OCI-LY7 (cell line): ENCODE results near the gene MCUR1. TPM values are rescaled to one million over a fixed set of nuclear protein-coding genes. Genes with fewer than 3 reads are reported as not detected.

Source experiments
- BruUV-seq: library from RNA; stranded (reverse); fragments of 400-500 nt; replicated peaks from 2 replicates; lab custom pipeline; 2021; lab: Mats Ljungman, UMichigan
- CTCF ChIA-PET: fragments of 300-600 bp; sonication (Branson Sonifier 250); formaldehyde crosslinking; loops from one replicate; lab custom pipeline; 2022; ENCODE audit warnings: antibody characterized with exemption; ENCODE audit not compliant: unreplicated experiment; lab: Charles Lee
- POLR2A ChIA-PET: fragments of 300-600 bp; sonication (Branson Sonifier 250); formaldehyde crosslinking; loops from one replicate; lab custom pipeline; 2022; ENCODE audit warnings: antibody characterized with exemption; lab: Charles Lee
- DNase-seq: peaks from one replicate; pipeline ENCODE4 v3.0.0-alpha.2; 2015; ENCODE audit warnings: low spot score
- H2AFZ ChIP-seq: fragments of 200-600 bp; sonication (generic), shearing (Covaris generic); 2 replicates; pipeline ENCODE4 v1.6.1; 2014; ENCODE audit warnings: mild to moderate bottlenecking, antibody characterized with exemption, low read length, moderate library complexity
- H3K27ac ChIP-seq: fragments of 200-600 bp; sonication (generic); 2 replicates; pipeline ENCODE4 v1.5.1; 2014; ENCODE audit warnings: mixed run types, low read depth, mild to moderate bottlenecking, moderate library complexity, low read length, inconsistent platforms; ENCODE audit not compliant: poor library complexity, severe bottlenecking
- H3K36me3 ChIP-seq: fragments of 200-600 bp; sonication (generic); 2 replicates; pipeline ENCODE4 v1.6.1; 2014; ENCODE audit warnings: mild to moderate bottlenecking, antibody characterized with exemption, low read length, moderate library complexity, mixed read lengths; ENCODE audit not compliant: insufficient read depth
- H3K4me1 ChIP-seq: fragments of 200-600 bp; sonication (generic); 2 replicates; pipeline ENCODE4 v1.5.1; 2014; ENCODE audit warnings: mild to moderate bottlenecking, low read length; ENCODE audit not compliant: insufficient read depth, poor library complexity, severe bottlenecking
- H3K4me2 ChIP-seq: fragments of 200-600 bp; sonication (generic); 2 replicates; pipeline ENCODE4 v1.6.1; 2014; ENCODE audit warnings: mild to moderate bottlenecking, low read length
- H3K4me3 ChIP-seq: fragments of 200-600 bp; sonication (generic); 2 replicates; pipeline ENCODE4 v1.5.1; 2014; ENCODE audit warnings: mild to moderate bottlenecking, low read depth, low read length; ENCODE audit not compliant: poor library complexity, severe bottlenecking
- H3K79me2 ChIP-seq: fragments of 200-600 bp; sonication (generic); 2 replicates; pipeline ENCODE4 v1.6.1; 2016; ENCODE audit warnings: low read depth, mild to moderate bottlenecking, low read length, moderate library complexity, mixed read lengths; ENCODE audit not compliant: insufficient read depth
- H3K9me2 ChIP-seq: fragments of 200-600 bp; sonication (generic); 2 replicates; pipeline ENCODE4 v1.6.1; 2016; ENCODE audit warnings: mild to moderate bottlenecking, low read length, mixed read lengths; ENCODE audit not compliant: insufficient read depth
- H3K9me3 ChIP-seq: fragments of 200-600 bp; sonication (generic); 2 replicates; pipeline ENCODE4 v1.6.1; 2014; ENCODE audit warnings: mild to moderate bottlenecking, mixed run types, low read length, mixed read lengths
- H4K20me1 ChIP-seq: fragments of 200-600 bp; sonication (generic); 2 replicates; pipeline ENCODE4 v1.6.1; 2014; ENCODE audit warnings: mild to moderate bottlenecking, antibody characterized with exemption, low read length, moderate library complexity, mixed read lengths; ENCODE audit not compliant: insufficient read depth
- CTCF ChIP-seq: fragments of 200-600 bp; sonication (generic); conservative IDR thresholded peaks from 2 replicates; pipeline ENCODE4 v1.5.1; 2014; ENCODE audit warnings: mild to moderate bottlenecking, antibody characterized with exemption, low read length, moderate library complexity, mixed read lengths
- EZH2phosphoT487 ChIP-seq: fragments of 200-600 bp; sonication (generic); IDR thresholded peaks from 2 replicates; pipeline ENCODE4 v1.6.1; 2018; ENCODE audit warnings: low read depth, borderline replicate concordance, mild to moderate bottlenecking, mixed run types, antibody characterized with exemption, low read length, moderate library complexity, mixed read lengths
- intact Hi-C: fragments of 100-400 bp; cut with micrococcal nuclease; formaldehyde crosslinking; loops from one replicate; pipeline ENCODE4 v1.10.0; 2022; ENCODE audit not compliant: unreplicated experiment
- total RNA-seq, 2 experiments: library from RNA; depleted of rRNA in 1 of 2; stranded (reverse); fragments of >200 nt in 1 of 2; shearing (Covaris generic) in 1 of 2; gene quantifications; 2 replicates each; pipeline ENCODE4 v1.2.3, GENCODE V29; 2014 to 2022

The MCUR1 gene
- total RNA-seq, 2 experiments from 2014 or later = 17.3 to 31.1 TPM

DNA sequence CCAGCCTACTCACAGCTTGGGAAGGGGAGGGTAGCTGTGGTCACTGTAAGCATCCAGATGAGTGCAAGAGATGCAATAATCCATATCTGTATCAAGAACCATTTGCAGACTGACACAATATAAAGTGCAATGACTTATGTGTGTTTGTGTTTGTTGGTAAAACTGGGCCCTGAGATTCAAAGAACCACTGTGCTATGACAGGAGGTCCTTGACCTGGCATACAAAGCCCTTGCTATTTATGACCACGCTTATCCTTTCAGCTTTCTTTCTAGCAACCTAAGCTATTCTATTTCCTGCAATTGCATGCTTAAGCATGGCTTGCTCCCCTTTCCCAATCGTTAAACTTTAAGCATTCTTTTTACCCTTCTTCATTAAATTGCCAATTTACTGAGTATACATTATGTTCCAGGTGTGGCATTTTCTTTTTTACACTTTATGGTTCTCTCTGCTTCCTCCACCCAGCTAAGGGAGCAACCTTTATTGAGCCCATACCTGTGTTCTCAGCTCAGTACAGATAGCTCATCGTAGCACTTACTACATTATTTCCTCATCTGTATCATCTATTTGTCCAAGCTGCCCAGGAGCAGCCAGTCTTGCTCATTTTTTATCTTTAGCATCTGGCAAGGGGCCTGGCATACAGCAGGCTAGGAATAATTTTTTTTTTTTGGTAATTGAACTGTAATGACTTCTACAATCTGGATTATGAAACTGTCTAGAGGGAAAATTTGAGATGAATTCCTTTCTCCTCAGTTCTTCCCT is 3.5 kb downstream of the MCUR1 start:
- no peak overlapping the region for H3K4me2 ChIP-seq
- no peak for DNase-seq
- no TSS peak for BruUV-seq
- H3K9me3 ChIP-seq = no peaks in the 10 kb centered on the region
- H3K4me3 ChIP-seq = no peak overlapping the region
- no peak for TF ChIP-seq CTCF
- TF ChIP-seq EZH2phosphoT487 = no peak
- peaks cover 48% of the 10 kb centered on the region for H3K79me2 ChIP-seq
- H3K4me1 ChIP-seq = peaks cover 30% of the 10 kb centered on the region
- ChIA-PET POLR2A (interaction anchor here (0.5 to 2.4 kb wide), 7 partner anchors 11 to 1982 kb away, joined by 3 to 10 read pairs (median 5); no protein-coding TSS in a partner anchor), CTCF (interaction anchor here (1.0 to 1.1 kb wide), 2 partner anchors 195 to 256 kb away, joined by 3 read pairs; no protein-coding TSS in a partner anchor)
- H2AFZ ChIP-seq = no peak overlapping the region
- intact Hi-C loops = loop anchor here (5.0 to 10.0 kb wide), 2 partner anchors 314 to 484 kb away; partner anchors contain the start of gene TBC1D7
- H4K20me1 ChIP-seq = peaks cover 21% of the 10 kb centered on the region
- H3K27ac ChIP-seq = no peak overlapping the region
- H3K36me3 ChIP-seq = peaks cover 20% of the 10 kb centered on the region
- H3K9me2 ChIP-seq = no peaks in the 10 kb centered on the region

DNA sequence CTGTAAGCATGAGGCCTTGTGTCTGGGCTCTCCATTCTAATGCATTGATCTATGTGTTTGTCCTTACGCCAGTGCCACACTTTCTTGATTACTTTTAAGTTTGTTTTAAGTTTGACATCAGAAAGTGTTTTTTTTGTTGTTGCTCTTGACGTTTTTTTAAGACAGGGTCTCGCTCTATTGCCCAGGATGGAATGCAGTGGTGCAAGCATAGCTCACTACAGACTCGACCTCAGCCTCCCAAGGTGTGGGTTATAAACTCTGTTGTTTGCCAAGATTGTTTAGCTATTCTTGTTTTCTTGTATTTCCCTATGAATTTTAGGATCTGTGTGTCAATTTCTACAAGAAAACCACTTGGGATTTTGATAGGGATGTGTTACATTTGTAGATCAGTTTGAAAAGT is 5.6 kb downstream of the MCUR1 start:
- H4K20me1 ChIP-seq = peaks cover 21% of the 10 kb centered on the region
- intact Hi-C loops = no loop called here
- H3K36me3 ChIP-seq = peaks cover 35% of the 10 kb centered on the region
- ChIA-PET POLR2A (interaction anchor here (0.5 to 0.6 kb wide), 2 partner anchors 34 to 113 kb away, joined by 3 to 5 read pairs; no protein-coding TSS in a partner anchor), CTCF (interaction anchor here (0.5 kb wide), 1 partner anchor 603 kb away, joined by 7 read pairs; no protein-coding TSS in a partner anchor)
- peaks cover 48% of the 10 kb centered on the region for H3K79me2 ChIP-seq
- DNase-seq = no peak
- H3K4me1 ChIP-seq = peaks cover 19% of the 10 kb centered on the region
- H3K4me3 ChIP-seq = no peak overlapping the region
- no peak overlapping the region for H3K4me2 ChIP-seq
- no peaks in the 10 kb centered on the region for H3K9me3 ChIP-seq
- no TSS peak for BruUV-seq
- no peak for TF ChIP-seq CTCF
- TF ChIP-seq EZH2phosphoT487 = no peak
- no peak overlapping the region for H3K27ac ChIP-seq
- H3K9me2 ChIP-seq = no peaks in the 10 kb centered on the region
- no peak overlapping the region for H2AFZ ChIP-seq

- no TSS peak for BruUV-seq
- H3K4me1 ChIP-seq = peaks cover 14% of the 10 kb centered on the region
- peaks cover 37% of the 10 kb centered on the region for H3K79me2 ChIP-seq
- H3K9me3 ChIP-seq = no peaks in the 10 kb centered on the region
- DNase-seq = no peak
- H3K9me2 ChIP-seq = no peaks in the 10 kb centered on the region
- H3K36me3 ChIP-seq = peaks cover 46% of the 10 kb centered on the region
- no peak overlapping the region for H3K27ac ChIP-seq
- intact Hi-C loops = no loop called here
- no peak overlapping the region for H3K4me3 ChIP-seq
- no peak overlapping the region for H3K4me2 ChIP-seq
- ChIA-PET POLR2A (no interaction called here), CTCF (no interaction called here)
- H4K20me1 ChIP-seq = peaks cover 17% of the 10 kb centered on the region
- H2AFZ ChIP-seq = no peak overlapping the region
- TF ChIP-seq CTCF (no peak), EZH2phosphoT487 (no peak)
Observed at GRCh38 chr6:13807696-13808095, 6.7 kb downstream of the MCUR1 start.
